ENCODE measurements around the gene PRKCE.

The PRKCE gene

DNA sequence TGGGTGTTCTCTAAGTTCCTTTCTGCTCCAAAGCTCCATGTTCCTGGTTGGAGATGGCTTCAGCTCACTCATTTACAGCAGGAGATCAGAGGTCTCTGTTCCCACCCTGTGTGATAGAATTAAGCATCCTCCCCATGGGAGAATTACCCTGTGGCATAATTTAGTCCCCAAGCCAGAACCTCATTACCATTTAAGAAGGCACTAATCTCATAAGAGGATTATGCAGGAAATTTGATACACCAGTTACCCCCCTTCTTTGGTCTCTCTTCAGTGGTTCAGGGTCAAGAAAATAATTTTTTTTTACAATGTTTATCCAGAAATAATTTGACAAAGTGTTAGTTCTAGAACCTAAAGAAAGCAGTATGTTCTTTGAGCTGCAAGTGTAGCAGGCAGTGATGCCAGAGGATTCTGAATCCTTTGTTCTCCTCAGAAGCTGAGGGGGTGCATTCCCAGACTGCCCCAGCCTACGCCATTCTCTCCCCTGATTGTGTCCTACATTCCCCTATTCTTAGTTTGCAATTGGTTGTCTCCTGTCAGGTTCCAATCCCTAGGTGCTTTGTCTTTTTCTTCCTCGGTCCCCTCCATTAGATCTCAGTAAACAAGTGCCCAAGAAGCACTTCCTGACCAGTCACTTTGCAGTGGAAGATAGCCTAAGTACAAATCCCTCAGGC, 163.6 kb downstream of the PRKCE start:
- no peak for DNase-seq

DNA sequence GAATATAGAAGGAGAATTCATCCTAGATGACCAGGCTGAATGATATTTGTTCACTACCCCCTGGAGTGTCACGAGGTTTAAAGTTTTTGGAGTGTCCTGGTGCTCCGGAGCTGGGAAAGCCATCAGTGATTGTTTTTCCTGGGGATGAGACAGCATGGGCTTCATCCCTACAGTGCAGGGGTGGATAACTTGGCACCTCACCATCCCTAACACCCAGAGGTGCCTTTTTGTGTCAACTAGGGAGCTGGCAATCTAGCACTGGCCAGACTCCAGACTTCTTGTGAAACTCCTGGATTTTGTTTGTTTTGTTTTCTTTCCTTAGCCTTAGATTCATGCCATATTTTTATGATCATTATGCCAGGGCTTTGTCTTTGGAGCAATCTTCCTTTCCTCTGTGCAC, 164.8 kb downstream of the PRKCE start:
- no peak for DNase-seq

DNA sequence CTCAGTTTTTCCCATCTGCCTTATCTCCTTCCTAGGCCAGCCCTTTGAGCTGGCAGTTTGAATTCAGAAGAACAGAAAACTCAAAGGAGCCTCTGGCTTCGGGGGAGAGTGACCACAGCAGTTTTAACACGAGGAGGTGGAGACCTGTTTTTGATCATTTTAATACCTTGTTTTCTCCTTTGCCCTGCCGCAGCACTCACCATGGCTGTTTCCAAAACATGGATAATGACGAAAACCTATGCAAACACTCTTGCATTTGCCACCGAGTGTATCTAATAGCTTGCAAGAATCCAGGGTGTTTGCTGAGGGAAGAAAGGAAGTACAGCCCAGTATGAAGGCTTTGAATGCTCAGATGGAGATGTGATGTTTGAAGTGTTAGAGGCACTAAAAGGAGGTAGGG, 167.1 kb downstream of the PRKCE start:
- DNase-seq = no peak

DNA sequence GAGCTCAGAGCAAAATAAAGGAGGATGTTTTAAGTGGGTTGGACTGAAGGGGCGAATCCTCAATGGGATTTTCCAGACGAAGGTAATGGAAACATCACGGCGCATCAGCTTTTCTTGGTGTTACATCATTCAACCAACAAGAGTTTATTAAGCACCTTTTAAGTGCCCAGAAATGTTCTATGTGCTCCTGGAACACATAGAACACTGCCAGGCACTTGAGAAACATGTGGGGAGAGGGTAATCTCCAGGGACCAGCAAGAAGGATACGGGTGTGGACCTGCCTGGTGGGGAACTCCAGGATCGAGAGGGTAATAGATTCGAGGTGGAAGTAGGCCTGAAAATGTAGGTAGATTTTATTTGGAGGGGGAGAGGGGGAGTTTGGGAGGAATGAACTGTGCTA, 168.6 kb downstream of the PRKCE start:
- no peak for DNase-seq

DNA sequence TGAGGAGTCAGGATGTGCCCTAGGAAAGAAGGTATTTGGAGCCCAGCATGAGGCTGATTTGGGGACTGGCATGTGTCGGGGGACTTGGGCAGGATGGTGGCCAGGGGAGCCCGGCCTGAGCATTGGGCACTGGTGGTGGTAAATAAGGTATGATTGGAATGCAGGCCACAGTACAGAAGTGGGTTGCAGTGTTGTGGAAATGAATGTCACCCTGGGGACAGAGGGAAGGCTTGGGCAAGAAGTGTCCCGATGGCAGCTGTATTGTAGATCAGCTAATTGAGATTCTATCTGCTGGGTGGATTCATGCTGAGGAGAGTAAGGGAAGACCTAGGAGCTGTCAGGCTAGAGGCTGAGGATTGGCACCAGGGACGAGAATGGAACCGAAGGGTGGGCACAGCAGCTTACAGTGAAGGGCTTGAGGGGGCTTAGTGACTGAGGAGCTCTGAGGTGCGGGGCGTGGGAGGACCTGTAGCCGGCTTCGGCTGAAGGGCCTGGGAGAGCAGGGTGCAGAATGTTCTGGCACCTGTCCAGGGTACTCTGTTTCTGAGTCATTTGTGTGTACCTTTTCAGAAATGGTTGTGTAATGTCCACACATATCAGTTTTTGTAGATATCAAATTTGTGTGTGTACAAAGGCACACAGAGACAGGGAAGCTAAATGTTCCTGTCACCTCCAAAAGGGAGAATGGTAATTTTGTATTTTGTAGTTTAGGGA, 170.2 kb downstream of the PRKCE start:
- peak; percentile 66 for DNase-seq

DNA sequence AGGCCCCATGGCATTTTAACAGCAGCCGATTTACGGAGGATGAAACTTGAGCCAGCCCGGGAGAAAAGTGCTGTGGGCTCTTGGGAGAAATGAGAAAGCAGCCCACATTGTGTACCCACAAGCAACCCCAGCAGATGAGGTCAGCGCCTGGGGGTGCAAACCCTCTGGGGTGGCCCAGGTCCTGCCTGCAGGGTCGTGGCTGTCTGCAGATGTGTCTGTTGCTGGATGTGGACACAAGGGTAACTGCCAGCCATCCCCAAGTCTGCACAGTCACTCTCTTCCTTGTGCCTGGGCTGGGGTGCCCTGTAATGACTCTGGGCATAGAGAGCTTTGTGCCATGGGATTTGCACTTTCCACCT, 170.8 kb downstream of the PRKCE start:
- DNase-seq = no peak

DNA sequence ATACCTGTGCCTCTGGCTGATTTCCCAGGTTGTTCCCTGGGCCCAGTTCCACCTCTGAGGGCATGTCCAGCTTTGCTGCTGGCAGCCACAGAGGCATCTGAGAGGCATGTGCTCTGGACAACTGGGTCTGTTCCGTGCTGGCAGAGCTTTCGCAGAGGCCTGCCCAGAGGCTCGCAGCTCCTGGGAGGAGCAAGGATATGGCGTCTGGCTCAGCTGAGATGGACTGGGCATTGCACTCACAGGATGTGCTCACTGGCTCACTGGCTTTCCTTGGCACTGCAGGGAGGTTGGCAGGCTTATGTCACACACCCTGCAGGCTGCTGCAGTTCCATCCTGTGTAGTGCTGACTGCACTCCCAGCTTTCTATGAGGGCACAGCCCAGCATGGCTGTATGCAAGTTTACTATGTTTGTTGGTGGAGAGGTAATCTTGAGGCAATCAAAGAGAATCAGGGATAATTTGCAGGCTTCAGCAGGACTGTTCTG, 172.3 kb downstream of the PRKCE start:
- DNase-seq = no peak

DNA sequence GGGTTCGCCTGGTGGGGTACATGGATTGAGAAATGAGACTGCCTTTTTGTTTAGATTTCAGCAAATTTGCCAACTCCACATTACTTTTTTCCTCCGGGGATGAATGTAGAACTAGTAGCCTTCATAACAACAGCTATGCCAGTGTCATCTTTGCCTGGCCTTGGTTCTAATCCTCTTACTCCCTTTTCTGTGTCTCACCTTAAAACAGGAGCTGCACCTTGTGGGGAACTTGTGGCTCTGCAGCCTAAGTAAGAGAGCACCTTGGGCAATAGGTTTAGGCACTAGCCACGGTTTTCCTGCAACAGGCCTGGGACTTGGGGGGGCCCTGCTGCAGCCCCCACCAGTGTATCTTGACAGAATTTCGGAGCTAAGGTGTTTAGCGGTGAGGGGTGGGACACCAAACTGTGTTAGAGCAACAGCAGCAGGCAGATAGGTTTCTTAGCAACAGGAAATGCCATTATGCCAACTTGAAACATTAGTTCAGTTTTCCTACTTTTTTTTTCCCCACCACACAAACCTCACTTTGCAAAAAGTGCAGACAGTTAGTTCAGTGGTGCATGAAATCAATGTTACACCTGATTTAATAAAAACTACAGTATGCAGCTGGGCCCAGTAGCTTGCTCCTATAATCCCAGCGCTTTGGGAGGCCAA, 173.7 kb downstream of the PRKCE start:
- peak; percentile 60 for DNase-seq

DNA sequence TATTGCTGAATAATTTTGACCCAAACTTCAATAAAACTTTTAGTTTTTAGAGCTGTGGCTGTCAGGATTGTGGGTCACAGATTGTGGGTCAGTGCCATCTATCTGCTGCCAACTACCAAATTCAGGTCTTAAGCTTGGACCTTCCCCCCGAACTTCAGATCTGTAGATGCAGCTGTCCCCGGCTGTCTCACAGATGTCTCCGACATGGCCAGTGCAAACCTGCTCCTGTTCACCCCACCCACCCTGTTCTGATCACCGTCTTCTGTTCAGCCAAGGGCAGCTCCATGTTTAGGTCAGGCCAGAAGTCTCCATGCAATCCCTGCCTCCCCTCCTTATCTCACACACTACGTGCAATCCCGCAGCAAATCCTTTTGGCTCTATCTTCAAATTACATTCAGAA, 175.0 kb downstream of the PRKCE start:
- DNase-seq = no peak

DNA sequence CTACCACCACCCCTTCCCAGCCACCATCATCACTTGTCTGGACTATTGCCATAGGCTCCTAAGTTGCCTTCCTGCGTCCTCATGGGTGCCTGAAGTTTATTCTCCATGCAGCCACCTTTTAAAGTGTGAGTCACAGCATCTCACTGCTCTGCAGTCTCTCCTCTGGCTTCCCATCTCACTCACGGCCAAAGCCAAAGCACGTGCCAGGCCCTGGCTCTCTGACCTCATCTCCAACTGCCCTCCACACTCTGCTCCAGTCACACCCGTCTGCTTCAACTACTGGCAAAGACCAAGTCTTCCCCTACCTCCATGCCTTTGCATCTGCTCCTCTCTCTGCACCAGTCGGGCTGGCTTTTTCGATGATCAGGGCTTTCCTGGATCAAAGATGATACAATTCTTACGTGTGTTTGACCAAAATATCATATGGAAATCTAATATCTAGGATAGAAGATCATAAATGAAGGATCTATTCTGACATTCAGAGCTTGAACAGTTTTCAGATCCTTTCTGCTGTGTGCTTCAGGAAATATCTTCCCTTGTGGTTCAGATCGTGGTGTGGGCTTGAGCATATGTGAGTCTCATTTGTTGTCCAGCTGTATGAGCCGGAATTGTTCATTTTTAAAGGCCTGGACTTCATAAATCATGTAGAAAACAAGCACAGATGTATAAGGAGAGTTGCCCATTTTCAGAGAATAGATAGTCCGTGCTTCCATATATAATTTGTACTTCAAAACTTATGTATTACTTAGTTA, 175.6 kb downstream of the PRKCE start:
- no peak for DNase-seq

DNA sequence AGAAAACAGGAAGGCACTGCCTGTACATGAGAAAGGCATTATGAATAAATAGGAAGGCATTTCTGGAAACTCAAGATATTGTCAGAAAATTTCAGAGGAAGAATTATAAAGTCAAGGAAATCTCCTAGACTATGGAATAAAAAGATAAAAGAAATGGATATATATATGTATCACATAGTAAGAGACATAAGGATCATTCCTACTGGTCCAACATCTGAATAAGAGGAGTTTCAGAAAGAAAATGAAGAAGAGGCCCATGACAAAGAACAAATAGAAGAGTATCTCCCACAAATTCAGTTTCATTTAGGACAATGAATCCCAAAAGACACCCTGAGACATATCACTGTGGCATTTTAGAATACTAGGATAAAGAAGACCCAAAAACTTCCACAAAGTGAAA, 178.8 kb downstream of the PRKCE start:
- no peak for DNase-seq

DNA sequence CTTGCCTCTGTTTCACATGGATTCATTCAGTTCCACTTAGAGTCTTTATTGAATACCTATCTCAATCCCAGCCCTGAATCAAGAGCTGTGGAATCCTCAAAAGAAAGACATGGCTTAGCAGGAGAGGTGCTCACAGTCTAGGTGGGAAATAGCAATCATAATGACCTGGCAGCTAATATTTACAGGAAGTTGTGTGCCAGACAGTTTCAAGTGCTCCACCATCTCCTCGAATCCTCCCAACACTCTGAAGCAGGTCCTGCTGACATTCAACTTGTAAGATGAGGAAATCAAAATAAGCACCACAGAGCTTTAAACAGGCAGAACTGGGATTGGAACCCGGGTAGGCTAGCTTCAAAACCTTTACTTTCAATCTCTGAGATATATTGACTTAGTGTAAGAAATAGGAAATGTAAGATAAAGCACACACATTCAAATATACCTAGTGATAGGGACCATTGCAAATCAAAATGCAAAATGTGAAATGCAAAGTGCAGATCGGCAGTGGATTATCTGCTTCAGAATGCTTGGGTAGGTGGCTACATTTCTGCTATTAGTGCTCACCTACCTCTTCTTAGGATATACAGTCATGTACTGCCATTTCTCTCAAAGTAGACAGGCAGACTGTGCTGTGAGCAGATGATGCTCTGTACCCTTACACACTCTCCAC, 182.0 kb downstream of the PRKCE start:
- DNase-seq = no peak

DNA sequence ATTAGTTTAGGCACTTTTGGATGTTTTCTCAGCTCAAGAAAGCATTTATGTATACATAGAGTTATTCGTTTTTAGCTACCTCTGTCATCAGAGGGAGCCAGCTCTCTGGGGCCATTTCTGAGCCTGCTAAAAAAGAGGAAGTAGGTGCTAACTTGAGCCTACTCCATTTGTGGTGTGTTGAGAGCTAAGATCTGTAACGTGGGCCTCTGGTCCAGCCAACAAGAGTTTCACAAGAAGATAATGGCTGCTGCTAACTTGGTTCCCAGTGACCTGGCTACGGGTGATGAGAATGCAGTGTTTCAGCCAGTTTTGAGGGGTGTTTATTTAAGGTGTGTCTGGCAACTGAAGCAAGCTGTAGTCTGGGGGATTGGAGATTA, 182.5 kb downstream of the PRKCE start:
- DNase-seq = no peak

DNA sequence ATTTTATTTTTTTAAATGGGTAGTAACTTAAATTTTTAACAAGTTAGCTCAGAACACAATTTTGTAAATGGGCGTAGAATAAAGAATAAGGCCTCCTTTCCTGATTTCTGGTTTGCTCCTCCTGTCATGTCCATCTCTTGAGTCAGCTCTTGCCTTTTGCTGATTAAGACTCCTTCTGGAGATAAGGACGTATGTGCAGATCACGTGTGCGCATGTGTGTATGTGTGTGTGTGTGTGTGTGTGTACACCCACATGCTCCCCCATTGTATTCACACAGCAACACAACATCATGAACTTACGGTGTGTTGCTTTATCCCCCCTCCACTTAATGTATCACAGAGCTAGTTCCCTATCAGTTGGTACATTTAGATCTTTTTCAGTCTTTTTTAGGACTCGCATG, 182.9 kb downstream of the PRKCE start:
- DNase-seq = no peak

DNA sequence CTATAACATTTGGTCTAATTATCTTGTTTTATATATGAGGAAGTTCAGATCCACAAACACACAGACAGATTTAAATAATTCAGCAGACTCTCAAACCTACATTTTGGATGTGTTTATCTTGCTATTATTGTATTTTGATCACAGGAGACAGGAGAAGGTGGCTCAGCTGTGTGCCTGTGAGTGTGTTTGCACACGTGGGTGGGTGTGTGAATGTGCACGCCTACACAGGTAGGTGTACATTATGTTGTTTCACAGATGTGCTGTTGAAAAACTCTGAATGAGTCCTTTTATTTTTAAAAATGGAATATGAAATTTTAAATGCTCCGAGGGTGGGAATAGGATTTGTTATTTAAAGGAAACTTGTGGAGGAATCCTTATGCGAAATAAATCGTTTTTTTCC, 183.4 kb downstream of the PRKCE start:
- DNase-seq = no peak

DNA sequence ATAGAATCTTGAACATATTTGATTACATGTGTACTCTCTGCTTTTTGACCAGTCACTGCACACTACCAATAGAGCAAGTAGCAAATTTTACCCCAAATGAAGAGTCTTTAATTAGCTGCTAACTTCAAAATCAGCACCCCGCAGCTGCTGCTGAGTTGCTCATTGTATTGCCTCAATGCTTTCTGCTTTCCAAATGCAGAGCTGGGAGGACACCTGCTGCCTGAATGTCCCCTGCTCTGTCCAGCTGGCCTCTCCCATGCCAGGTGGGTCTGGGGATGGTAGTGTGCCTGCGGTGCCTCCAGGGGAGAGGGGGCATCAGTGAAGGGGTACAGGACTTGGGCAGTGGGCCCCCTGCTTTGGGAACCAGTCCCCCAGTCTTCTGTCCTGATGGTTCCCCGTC, 184.8 kb downstream of the PRKCE start:
- DNase-seq = no peak

DNA sequence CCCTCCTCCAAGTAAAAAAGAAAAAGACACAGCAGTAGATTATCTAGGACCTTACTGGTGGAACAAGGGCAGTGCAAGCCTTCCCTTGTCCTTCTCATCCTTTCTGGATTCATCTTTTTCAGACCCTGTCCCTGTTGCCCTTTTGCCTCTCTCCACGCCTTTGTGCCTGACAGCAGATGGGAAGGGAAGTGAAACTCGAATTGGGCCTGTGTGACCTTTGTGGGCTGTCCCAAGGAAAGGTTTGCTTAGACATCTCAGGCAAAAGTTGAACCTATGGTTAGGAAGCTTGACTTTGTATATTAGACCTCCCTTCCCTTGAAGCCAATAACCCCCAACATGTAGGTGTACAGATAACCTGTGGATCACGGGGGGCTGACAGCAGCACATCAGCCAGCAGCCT, 185.3 kb downstream of the PRKCE start:
- DNase-seq = no peak

DNA sequence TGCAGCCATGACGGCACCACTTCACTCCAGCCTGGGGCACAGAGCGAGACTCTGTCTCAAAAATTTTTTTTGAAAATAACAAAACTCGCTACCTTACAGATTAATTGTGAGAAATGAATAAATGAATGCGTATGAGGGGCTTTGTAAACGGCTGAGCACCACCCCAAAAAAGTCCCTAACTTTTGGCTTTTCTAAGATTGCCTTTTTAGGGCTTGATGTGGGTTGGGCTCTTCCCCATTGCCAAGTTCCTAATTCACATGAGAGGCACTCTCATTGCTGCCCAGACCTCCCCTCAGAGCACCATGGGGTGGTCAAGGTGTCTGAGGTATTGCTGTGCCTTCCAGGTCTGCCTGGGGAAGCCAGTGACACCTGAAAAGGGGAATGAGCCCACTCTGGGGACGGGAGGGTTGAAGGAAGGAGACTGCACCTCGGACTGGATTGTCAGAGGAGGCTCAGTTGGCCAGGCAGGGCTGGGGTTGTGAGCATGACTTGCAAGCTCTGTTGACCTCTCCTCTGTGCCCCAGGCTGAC, 186.4 kb downstream of the PRKCE start:
- DNase-seq = no peak

DNA sequence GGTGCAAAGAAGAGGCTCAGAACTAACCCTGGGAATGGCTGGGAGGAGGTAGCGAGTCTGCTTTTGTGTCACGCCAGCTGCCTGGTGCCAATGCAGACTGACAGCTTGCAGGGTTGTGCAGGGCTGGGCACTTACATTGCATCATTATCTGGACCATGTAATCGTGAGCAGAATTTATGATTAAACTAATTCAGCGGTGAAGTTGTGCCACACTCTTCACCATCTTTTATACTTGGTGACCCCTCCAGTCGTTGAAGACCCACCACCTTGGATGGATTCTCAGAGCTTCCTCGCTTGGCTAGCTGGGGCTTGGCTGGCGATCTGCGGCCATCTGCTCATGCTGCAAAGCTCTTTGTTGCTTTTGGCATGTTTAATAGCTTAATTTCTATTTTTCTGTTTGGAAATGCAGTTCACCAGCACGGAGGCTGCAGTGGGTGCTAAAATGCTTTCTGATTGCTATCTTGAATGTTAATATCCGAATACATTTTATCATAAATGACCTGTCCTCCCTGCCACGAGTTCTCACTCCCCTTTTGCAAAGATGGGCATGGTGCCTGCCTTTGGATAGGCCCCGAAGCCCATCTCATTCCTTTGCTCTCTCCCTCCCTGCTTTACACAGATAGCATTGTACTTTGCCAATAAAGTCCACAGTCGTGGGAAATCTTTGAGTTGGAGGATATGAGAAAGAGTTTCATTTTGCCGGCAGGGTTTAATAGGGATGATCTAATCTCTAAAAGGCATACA, 188.2 kb downstream of the PRKCE start:
- no peak for DNase-seq

DNA sequence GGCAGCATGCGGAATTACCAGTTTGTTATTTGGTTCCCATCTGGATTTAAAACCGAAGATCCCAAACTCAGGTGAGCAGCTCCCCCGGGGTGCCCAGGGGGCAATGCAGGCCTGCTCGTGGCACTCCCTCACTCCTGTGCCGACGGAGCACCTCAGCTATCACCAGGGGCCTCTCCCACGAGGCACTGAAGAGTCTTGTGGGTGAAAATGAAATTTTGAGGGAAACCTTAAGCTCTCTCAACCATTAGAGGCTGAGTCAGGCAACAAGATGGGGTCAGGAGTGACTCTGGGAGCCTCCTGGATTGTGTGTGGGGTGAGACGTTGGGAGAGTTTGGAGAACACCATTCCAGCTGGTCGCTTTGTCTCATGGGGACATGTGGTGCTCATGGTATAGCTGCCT, 189.0 kb downstream of the PRKCE start:
- DNase-seq = no peak

DNA sequence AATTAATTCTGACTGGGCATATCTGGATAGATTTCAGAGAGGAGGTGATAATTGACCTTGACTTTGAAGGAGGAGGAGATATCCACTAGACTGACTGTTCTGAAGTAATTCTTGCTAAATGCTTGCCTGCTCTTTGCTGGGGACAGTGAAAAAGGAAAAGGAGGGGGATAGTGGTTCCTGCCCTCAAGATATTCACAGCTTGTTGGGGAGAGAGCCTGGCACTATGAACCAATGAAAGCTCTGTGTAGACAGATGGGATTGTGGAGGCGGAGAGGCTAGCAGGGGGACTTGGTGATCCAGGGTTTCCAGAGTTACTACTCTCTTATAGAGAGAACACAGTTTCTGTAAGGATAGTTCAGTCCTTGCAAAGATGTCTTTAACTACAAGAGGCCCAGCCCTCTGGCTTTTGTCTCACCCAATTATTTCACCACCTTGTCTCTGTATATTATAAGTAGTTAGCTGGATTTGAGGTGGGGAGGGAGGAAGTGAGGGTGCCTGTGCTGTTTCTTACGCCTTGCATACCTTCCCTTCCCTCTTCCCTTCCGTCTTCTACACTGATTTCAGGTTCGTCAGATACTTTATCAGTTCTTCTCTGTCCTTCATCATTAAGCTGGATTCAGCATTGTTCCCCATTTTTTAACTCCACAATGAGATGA, 190.4 kb downstream of the PRKCE start:
- DNase-seq = no peak

DNA sequence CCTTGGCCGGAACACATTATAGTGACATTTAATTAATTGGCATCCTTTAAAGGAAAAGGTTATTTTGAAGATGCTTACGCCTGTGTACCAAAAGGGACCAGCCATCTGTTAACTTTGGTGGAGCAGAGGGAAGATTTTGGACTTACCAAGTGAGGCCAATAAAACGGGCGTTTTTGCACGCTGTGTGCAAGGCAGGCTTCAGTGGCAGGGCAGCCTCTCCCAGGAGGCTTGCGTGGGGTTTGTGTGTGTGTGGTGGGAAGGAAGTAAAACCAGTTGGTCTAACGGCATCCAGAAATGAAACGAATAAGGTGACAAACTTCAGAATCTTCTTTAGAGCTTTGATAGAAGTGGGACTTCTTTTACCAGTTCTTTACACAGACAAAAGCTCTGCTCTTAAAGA, 191.7 kb downstream of the PRKCE start:
- no peak for DNase-seq
